ENCODE data around the gene TP53TG5. TPM values are rescaled to one million over a fixed set of nuclear protein-coding genes. Genes with fewer than 3 reads are reported as not detected.

The TP53TG5 gene
- total RNA-seq = not detected in 2 replicates

DNA sequence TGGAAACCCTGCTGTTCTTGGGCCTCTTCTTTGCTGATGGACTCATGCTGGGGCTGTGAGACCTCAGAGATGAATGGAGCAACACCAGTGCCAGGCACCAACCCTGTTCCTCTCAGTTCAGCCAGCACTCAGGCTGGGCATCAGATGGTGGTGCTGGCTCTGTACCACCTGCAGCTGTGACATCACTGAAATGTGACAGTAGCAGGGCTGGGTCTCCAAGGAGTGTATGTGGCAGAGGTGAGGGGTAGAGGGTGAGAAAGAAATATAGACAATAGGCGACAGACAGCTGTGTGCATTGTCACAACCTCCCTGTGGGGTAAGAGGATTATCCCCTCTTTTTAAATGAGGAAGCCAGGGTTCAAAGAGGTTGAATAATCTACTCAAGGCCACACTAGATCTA is at the start of gene TP53TG5:
Gene TP53TG5, minus strand, starts transcription at position 135 of the 400 bp plus-strand sequence. Its CDS starts 89 bp downstream, at position 46.
- no peak for DNase-seq (ENCODE audit: low read depth, low spot score)

DNA sequence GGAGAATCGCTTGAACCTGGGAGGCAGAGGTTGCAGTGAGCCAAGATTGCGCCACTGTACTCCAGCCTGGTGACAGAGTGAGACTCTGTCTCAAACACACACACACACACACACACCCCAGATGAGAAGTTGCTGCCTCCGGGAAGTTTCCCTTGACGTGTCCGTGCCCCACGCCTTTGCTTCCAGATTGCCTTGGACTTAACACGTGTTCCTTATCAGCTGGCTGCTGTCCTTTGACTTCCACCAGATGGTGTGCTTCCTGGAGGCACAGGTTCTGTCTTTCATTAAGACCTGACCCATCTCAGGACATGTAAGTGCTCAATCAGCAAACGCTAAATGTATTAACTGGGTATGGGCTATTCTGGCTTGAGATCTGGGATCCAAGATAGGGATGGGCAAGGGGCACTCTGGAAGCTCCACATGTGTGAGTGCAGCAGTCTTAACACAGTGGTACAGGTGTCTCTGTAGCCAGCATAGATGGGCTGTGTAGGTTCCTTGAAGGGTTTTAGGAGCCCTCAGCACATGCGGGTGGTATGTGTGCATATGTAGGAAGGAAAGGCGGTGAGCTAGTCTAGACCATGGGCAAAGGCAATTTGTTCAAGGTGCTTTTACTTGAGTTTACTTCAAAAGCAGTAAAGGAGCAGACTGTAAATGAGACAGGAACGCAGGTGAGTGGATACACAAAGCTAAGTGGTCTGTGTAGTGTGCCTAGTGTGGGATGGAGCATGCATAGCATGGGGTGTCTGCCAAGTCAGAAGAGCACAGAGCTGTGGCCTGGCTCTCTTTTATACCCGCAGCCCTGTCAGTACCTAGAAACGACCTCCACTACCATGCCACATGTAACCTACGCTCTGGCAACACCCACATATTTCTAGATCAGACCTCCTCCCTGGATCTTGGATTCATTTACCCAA is 49.4 kb upstream of the TP53TG5 start:
- no peak for DNase-seq (ENCODE audit: low read depth, low spot score)

DNA sequence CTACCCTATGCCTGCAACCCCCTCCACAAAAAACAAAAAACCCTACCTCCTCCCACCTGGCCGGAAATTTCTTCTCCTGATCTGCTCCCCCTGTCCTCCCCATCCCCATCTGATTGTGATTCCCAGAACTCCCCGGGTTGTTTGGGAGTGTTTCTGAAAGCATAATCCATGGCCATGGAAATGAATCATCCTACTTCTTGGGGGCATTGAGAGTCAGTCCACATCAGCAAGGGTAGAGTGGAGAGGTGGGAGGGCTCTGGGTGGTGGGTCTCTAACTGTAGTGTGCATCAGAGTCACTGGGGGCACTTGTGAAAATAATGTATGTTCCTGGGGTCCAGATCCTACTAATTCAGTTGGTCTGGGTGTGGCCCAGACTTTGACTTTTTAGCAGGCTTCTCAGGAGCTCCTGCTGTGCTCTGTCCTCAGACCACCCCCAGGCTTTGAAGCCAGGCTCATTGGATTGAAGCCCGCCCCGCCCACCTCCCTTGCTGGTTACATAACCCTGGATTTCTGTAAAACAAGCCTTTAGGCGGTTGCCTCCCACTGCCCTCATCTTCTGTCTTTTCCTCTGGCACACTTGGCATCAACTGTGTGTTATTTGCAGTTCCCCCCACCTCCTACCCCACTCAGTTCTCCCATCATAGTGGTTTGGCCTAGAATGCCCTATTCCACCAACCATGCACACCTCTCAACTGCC is 48.3 kb upstream of the TP53TG5 start:
- DNase-seq (ENCODE audit: low read depth, low spot score) = no peak

DNA sequence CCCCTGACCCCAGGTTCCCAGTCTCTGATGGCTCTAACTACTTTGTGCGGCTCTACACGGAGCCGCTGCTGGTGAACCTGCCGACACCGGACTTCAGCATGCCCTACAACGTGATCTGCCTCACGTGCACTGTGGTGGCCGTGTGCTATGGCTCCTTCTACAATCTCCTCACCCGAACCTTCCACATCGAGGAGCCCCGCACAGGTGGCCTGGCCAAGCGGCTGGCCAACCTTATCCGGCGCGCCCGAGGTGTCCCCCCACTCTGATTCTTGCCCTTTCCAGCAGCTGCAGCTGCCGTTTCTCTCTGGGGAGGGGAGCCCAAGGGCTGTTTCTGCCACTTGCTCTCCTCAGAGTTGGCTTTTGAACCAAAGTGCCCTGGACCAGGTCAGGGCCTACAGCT is 47.4 kb upstream of the TP53TG5 start:
- no peak for DNase-seq (ENCODE audit: low read depth, low spot score)

DNA sequence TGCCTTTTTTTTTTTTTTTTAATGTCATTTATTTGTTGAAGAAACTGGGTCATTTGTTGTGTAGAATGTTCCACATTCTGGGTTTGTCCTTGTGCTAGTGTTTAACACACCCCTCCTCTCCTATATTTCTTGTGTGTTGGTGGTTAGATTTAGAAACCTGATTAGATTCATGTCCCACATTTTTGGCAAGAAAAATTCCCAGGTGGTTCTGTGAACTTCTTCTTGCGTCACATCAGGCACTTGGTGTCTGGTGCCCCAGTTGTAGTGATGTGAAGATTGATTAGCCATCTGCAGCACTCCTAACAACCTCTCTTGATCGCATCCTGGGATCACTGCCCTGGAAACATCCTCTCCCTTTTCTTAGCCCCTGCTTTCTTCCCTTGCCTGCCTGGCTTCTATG is 45.6 kb upstream of the TP53TG5 start:
- DNase-seq (ENCODE audit: low read depth, low spot score) = no peak

DNA sequence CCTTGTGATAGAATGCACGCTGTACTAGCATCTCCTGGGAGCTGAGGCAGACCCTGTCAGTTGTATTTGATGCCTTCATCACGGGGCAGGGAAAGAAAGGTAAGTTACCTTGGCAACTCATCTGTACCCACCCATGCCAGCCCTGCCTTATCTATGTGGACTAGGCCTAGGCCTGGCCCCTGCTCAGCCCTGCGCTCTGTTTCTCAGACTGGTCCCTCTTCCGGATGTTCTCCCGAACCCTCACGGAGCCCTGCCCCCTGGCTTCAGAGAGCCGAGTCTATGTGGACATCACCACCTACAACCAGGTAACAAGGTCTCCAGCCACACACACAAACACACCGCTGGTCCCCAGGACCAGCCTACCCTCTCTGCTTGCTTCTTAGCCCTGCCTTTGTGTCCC is 42.0 kb upstream of the TP53TG5 start:
- DNase-seq (ENCODE audit: low read depth, low spot score) = no peak

DNA sequence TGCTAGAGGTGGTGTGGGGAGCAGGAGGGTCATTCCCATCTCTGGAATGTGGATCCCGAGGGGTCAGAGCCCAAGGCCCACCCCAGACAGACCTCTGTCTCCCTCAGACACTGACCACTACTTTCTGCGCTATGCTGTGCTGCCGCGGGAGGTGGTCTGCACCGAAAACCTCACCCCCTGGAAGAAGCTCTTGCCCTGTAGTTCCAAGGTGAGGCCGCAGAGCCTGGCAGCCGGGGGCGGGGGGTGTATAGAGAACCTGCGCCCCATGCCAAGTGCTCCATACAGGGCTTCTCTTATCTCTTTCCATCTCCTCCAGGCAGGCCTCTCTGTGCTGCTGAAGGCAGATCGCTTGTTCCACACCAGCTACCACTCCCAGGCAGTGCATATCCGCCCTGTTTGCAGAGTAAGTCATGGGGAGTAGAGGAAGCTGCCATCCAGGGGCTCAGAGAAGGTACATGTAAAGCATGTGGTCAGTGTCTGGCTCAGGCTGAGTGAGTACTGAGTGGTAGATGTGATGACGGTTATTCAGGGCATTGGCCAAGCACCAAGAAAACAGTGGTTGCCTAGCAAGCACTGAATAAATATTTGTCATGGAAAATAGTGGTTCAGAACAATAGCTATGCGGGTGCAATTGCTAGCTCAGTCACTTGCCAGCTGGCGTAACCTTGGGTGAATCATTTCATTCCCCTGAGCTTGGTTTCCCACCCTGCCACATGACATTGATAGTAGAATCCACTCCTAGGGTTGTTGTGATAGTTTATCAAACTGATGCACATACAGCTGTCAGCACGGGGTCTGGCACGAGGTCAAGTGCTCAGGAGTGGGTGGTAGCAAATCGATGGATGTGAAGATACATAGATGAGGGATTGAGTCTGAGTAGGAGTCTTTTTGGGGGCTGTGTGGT is 41.3 kb upstream of the TP53TG5 start:
- peak; percentile 98 for DNase-seq (ENCODE audit: low read depth, low spot score)

DNA sequence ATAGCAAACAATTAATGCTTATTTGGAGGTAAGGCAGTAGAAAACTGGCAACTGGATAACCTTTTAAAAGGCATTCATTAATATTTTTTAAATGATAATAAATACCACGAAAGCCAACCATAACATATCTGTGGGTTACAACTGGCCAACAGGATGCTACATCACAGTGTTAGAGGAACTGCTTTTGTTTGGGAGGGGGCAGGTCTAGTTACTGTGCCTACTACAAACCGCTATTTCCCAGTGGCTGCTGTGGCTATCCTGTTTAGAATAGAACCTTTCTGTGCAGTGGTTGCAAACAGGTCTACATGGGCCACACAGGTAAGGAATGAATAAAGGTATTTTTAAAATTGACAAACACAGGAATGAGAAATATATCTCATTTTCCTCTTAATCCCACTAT is 38.8 kb upstream of the TP53TG5 start:
- no peak for DNase-seq (ENCODE audit: low read depth, low spot score)

DNA sequence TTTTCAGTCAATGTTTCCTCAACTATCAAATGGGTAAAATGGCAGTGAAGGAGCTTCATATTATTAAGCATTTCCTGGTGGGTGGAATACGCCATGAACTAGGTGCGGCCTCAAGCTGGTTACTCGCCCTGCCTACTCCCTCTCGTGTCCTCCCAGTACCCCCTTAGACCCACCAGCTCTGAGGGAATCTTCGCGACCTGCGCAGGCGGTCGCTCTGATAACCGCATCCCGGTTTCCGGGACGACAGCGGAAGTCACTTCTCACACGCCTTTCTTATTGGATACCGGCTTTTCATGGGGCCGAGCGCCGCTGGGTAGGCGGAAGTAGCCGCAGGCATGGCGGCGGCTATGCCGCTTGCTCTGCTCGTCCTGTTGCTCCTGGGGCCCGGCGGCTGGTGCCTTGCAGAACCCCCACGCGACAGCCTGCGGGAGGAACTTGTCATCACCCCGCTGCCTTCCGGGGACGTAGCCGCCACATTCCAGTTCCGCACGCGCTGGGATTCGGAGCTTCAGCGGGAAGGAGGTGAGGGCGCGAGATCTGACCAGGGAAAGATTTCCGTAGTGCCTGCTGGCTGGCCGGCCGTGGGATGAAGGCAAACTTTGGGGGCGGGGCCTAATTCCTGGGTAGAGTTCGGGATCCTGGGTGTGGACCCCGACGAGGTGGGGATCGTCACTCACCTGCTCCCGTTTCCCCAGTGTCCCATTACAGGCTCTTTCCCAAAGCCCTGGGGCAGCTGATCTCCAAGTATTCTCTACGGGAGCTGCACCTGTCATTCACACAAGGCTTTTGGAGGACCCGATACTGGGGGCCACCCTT is 37.9 kb upstream of the TP53TG5 start, which contains the start of gene PIGT:
Gene PIGT, plus strand, starts transcription at position 320 of the 816 bp plus-strand sequence. Its CDS starts 16 bp downstream, at position 336.
- DNase-seq (ENCODE audit: low read depth, low spot score) = peak; percentile 60

DNA sequence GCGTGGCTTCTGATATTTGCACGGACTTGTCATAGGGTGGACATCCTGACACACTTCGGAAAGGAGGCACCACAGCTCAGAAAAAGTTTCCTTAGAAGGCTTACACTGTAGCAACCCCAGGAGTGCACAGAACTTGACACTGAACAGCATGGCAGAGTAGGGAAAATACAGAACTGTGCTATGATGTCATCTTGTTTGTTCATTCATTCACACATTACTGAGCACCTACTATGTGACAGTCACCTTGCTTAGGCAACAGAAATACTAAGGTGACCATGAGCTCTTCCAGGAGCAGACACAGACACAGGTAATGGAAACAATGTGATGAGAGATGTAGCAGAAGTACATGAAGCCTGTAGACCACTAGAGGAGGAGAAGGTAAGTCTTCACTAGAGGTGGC is 35.4 kb upstream of the TP53TG5 start:
- DNase-seq (ENCODE audit: low read depth, low spot score) = no peak

DNA sequence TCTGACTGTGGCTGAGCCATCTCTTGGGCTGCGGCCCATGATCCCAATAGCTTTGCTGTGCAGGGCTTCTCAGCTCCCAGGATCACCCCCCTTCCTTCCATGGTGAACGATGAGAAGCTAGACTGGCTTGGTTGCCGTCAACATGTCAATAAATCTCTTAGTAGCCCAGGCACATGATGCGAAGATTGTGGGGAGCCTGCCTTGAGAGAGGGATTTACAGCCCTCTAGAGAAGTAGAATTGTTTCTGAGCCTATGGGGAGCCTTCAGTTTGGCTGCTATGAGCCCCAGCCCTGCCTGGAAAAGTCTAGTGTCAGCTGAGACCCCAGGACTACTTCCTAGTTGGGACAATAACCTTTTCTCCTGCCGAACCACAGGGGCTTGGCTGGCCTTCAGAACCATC is 34.5 kb upstream of the TP53TG5 start:
- no peak for DNase-seq (ENCODE audit: low read depth, low spot score)

DNA sequence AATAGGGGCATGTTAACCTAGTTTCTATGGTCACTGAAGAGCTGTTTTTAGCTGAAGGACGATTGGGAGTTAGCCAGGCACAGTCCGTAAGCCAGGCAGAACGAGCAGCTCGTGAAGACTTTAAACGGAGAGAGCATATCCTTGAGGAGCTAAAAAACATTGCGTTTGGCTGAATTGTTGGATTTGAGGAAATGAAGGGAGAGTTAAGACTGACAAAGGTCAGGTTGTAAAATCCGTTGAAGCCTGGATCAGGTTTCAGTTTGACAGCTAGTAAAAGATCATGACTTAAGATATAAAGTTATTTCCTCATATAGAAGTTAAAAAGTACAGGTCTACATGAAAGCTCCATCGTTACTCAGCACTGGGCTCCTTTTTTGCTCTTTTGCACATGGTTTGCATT is 32.8 kb upstream of the TP53TG5 start:
- DNase-seq (ENCODE audit: low read depth, low spot score) = no peak

DNA sequence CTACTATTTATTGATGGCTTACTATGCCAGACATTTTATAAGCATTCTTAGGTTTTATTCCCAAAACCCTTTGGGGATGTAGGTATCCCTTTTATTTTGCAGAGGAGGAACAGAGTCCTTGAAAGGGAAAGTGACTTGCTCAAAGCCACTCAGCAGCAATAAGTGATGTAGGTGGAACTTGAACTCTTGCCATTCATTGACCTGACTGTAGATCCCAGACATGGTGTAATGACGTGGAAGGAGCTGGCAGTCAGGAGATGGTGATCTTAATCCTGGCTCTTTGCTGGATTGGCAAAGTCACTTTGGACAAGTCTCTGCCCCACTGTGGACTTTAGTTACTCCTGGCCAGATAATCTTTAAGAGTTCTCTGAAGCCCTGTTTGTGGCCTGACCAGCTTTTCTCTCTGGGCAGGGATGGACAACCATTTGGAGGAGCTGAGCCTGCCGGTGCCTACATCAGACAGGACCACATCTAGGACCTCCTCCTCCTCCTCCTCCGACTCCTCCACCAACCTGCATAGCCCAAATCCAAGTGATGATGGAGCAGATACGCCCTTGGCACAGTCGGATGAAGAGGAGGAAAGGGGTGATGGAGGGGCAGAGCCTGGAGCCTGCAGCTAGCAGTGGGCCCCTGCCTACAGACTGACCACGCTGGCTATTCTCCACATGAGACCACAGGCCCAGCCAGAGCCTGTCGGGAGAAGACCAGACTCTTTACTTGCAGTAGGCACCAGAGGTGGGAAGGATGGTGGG is 31.6 kb upstream of the TP53TG5 start:
- no peak for DNase-seq (ENCODE audit: low read depth, low spot score)

DNA sequence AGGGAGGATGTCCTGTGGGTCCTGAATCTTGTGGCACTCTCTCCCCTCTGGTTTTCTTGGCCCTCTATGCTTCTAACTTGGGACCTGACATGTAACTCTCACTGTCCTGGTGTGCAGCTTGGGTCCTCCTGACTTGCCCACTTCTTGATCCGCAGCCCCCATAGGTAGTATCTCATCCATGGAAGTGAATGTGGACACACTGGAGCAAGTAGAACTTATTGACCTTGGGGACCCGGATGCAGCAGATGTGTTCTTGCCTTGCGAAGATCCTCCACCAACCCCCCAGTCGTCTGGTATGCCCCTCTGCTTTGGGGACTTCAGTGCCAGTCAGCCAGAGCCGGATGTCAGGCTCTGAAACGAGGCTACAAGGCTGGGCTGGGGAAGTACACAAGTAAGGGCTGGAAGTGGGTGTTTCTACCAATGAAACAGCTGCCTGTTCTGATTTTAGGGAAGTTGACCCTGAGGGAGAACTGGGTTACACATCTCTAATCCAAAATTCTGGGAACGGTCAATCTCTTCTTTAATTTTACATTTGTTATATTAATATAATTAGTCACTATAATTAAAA is 30.6 kb upstream of the TP53TG5 start:
- no peak for DNase-seq (ENCODE audit: low read depth, low spot score)

DNA sequence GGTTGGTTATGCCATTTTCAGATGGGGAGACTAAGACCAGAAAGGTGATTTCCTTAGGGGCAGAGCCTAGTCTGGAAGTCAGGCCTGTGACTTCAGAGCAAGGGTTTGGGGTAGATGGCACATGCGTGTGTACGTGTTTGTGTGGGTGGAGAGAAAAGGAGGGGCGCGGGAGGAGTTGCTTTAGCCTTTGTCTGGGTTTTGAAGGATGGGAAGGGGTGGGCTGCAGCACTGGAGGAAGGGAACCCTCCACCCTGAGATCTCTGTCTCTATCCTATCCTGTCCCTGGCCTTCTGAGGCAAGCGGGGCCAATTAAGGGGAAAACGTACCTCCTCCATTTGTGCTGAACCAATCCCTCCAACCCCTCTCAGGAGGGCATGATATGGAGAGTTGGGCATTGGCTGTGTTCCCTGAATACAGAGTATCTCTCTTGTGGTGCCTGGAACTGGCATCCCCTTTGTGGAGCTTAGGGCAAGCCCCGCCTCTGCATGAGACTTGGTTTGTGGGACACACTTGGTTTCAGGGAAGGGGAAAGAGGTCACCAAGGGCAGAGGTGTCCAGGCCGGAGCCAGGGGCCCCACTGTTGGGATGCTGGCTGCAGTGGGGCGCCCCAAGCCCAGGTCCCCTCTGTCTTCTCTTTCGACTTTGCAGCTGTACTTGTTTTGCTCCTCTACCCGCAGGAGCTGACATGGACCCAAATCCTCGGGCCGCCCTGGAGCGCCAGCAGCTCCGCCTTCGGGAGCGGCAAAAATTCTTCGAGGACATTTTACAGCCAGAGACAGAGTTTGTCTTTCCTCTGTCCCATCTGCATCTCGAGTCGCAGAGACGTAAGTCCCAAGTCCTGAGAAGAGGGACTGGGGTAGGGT is 29.9 kb upstream of the TP53TG5 start, which contains the start of gene DBNDD2:
Gene DBNDD2, plus strand, starts transcription at position 507 of the 863 bp plus-strand sequence. Its CDS starts 179 bp downstream, at position 686.
- DNase-seq (ENCODE audit: low read depth, low spot score) = no peak

DNA sequence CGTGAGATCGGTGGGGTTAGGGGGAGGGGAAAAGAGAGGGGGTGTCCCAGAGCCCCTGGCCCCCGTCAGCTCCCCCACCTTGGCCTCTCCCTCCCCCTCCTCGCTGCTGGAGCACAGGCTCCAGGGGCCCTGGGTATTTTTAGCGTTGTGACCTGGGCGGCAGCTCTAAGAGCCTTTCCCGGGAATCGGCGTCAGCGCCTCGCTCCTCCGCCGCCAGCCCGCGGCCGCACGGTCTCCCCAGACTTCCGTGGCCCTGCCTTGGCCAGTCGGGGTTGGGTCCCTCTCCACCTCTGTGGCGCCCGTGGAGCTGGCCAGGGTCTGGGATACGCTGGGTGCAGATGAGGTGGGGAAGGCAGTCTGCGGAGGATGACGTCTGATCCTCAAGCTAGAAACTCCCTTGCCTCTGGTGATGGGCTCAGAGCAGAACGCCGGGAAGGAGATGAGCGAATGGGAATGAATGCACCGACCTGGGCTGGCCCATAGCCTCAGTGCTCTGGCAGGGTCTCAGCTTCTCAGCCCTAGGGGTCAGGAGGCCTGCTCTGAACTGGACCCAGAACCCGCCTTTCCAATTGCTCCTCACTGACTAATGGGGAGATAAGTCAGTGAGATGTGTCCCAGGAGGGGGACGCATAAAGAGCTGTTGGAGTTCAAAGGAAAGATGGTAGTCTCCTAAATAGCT is 29.1 kb upstream of the TP53TG5 start:
- no peak for DNase-seq (ENCODE audit: low read depth, low spot score)

DNA sequence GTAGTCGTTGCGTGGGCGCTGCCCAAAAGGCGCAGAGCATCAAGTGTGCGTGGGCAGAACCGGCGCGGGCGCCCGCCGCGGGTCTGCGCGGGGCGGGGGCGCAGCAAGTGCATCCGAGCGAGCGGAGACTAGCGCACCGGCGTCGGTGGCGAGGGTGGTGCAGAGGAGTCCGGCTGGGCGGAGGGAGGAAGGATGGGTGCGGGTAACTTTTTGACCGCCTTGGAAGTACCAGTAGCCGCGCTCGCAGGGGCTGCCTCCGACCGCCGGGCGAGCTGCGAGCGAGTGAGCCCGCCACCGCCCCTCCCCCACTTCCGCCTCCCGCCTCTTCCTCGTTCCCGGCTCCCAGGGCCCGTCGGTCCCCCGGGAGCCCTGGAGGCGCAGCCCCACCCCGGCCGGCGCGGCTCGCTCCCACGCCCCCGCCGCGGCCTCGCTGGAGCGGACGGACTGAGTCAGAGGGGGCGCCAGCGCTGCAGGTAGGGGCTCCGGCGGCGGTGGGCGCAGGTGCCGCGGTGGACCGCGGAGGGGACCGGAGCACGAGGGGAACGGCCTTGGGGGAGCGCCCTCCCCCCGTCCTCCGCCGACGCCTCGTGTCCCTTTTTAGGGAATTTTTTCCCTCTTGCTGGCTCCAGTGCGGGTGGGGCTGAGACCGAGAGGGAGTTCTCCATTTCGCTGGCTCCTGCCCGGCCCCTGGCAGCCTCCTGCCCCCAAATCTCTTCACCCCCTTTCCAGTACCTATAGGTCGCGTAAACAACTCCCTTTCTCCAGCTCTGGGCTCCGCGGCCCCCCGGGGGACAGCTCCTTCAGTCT is 28.3 kb upstream of the TP53TG5 start:
- DNase-seq (ENCODE audit: low read depth, low spot score) = no peak
